SK-N-SH treated with all-trans-retinoic acid at 6 μM for 48 hours (cell line): ENCODE data around the gene ACKR2.

Experiments used
- BACH2 ChIP-seq: fragments of 250-450 bp; sonication (Bioruptor Pico); IDR thresholded peaks from 2 replicates; pipeline ENCODE4 v1.9.0; 2021; ENCODE audit warnings: mild to moderate bottlenecking, borderline replicate concordance
- GLIS3 ChIP-seq: fragments of 250-450 bp; sonication (Bioruptor Pico); IDR thresholded peaks from 2 replicates; pipeline ENCODE4 v1.5.0; 2020; ENCODE audit warnings: mild to moderate bottlenecking, moderate library complexity
- RARB ChIP-seq: fragments of 250-450 bp; sonication (Bioruptor Pico); IDR thresholded peaks from 2 replicates; pipeline ENCODE4 v1.8.0; 2021; ENCODE audit warnings: mild to moderate bottlenecking, moderate library complexity
- TCF4 ChIP-seq: fragments of 250-450 bp; sonication (Bioruptor Pico); IDR thresholded peaks from 2 replicates; pipeline ENCODE4 v1.8.0; 2021; ENCODE audit warnings: mild to moderate bottlenecking, moderate library complexity, borderline replicate concordance
- ZNF565 ChIP-seq: fragments of 450-650 bp; formaldehyde crosslinking; conservative IDR thresholded peaks from 2 replicates; pipeline ENCODE4 v1.5.0; 2020; ENCODE audit warnings: low read depth, mild to moderate bottlenecking, moderate library complexity
- TF ChIP-seq, protein P1 (sequence below): fragments of 250-450 bp; sonication (Bioruptor Pico); IDR thresholded peaks from 2 replicates; pipeline ENCODE4 v1.8.0; 2020; ENCODE audit warnings: mild to moderate bottlenecking, moderate library complexity, borderline replicate concordance
- TF ChIP-seq, protein P2 (sequence below): fragments of 250-450 bp; sonication (Bioruptor Pico); IDR thresholded peaks from 2 replicates; pipeline ENCODE4 v1.5.1; 2020; ENCODE audit warnings: low read depth, mild to moderate bottlenecking, moderate library complexity

DNA sequence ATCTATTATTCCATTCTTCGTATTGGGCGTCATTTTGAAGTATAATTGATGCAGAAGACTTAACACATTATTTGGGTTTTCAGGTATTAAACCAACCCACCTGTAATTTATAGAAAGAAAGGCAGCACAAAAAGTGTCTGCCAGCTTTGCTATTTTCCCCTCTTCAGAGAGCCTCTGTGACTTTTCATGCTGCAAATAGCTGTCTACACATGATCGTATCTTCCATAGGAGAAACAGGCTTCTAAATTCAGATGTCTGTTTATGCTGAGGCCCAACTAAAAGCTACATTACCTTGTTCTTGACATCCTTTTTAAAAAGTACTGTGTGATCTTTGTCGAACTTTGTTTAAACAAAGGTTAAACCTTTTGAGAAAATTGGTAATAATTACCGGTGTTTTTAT is 5.0 kb downstream of the ACKR2 start:
- TF ChIP-seq, protein P1, sequence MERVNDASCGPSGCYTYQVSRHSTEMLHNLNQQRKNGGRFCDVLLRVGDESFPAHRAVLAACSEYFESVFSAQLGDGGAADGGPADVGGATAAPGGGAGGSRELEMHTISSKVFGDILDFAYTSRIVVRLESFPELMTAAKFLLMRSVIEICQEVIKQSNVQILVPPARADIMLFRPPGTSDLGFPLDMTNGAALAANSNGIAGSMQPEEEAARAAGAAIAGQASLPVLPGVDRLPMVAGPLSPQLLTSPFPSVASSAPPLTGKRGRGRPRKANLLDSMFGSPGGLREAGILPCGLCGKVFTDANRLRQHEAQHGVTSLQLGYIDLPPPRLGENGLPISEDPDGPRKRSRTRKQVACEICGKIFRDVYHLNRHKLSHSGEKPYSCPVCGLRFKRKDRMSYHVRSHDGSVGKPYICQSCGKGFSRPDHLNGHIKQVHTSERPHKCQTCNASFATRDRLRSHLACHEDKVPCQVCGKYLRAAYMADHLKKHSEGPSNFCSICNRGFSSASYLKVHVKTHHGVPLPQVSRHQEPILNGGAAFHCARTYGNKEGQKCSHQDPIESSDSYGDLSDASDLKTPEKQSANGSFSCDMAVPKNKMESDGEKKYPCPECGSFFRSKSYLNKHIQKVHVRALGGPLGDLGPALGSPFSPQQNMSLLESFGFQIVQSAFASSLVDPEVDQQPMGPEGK, result no peak
- TF ChIP-seq ZNF565 (CRISPR knock-in tag) (no peak), BACH2 (CRISPR knock-in tag) (no peak), RARB (CRISPR knock-in tag) (no peak), TCF4 (CRISPR knock-in tag) (no peak), GLIS3 (no peak)
- TF ChIP-seq, protein P2, sequence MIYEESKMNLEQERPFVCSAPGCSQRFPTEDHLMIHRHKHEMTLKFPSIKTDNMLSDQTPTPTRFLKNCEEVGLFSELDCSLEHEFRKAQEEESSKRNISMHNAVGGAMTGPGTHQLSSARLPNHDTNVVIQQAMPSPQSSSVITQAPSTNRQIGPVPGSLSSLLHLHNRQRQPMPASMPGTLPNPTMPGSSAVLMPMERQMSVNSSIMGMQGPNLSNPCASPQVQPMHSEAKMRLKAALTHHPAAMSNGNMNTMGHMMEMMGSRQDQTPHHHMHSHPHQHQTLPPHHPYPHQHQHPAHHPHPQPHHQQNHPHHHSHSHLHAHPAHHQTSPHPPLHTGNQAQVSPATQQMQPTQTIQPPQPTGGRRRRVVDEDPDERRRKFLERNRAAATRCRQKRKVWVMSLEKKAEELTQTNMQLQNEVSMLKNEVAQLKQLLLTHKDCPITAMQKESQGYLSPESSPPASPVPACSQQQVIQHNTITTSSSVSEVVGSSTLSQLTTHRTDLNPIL (CRISPR knock-in tag), result no peak
